WERI-Rb-1 (cell line): ENCODE results near the gene CCT7.

Experiments
- DNase-seq: peaks from one replicate; pipeline ENCODE4 v3.0.0-alpha.2; 2020
- H3K27ac ChIP-seq: fragments of 250-450 bp; sonication (Bioruptor Pico); 2 replicates; pipeline ENCODE4 v1.5.1; 2020; ENCODE audit warnings: mild to moderate bottlenecking, moderate library complexity
- H3K27me3 ChIP-seq: fragments of 250-450 bp; sonication (Bioruptor Pico); 2 replicates; pipeline ENCODE4 v1.5.1; 2021; ENCODE audit warnings: mild to moderate bottlenecking, low read depth, moderate library complexity; ENCODE audit not compliant: insufficient read depth, severe bottlenecking
- H3K36me3 ChIP-seq: fragments of 250-450 bp; sonication (Bioruptor Pico); 2 replicates; pipeline ENCODE4 v1.5.1; 2020; ENCODE audit warnings: mild to moderate bottlenecking, moderate library complexity
- H3K4me3 ChIP-seq: 2 replicates; pipeline ENCODE4 v1.5.1; 2011; ENCODE audit warnings: low read depth, mild to moderate bottlenecking, control low read depth, low read length
- H3K9me3 ChIP-seq: fragments of 250-450 bp; sonication (Bioruptor Pico); 2 replicates; pipeline ENCODE4 v1.5.1; 2021; ENCODE audit warnings: mild to moderate bottlenecking, moderate library complexity; ENCODE audit not compliant: severe bottlenecking
- CTCF ChIP-seq: IDR thresholded peaks from 2 replicates; pipeline ENCODE4 v1.5.1; 2011; ENCODE audit warnings: low read depth, mild to moderate bottlenecking, control low read depth, inconsistent platforms, low read length

The CCT7 gene

GRCh38 chr2:73284296-73285158, 50.4 kb downstream of the CCT7 start, which contains the start of gene FBXO41:
Gene FBXO41, minus strand, starts transcription at chr2:73284478. Its CDS starts 14,848 bp downstream, at chr2:73269630.
- Histone ChIP-seq H3K4me3 (peak within 1 kb of the TSS; percentile 80), H3K9me3 (no peaks in the 10 kb centered on the region), H3K36me3 (peaks cover 10% of the 10 kb centered on the region; the same call in 1 of the 2 replicates), H3K27ac (peak within 1 kb of the TSS; percentile 79), H3K27me3 (no peaks in the 10 kb centered on the region)
- peak; percentile 84 for DNase-seq
- no peak for TF ChIP-seq CTCF

GRCh38 chr2:73285159-73285739, 51.1 kb downstream of the CCT7 start:
- H3K27me3 ChIP-seq: peaks cover under 1% of the 10 kb centered on the region
- no peak for TF ChIP-seq CTCF
- peaks cover 10% of the 10 kb centered on the region; the same call in 1 of the 2 replicates for H3K36me3 ChIP-seq
- no peak overlapping the region for H3K27ac ChIP-seq
- no peaks in the 10 kb centered on the region for H3K9me3 ChIP-seq
- no peak for DNase-seq
- H3K4me3 ChIP-seq: peak overlapping the region; percentile 80; the same call in 1 of the 2 replicates

- TF ChIP-seq CTCF: no peak
- no peak for DNase-seq
- Histone ChIP-seq H3K27me3 (peaks cover 10% of the 10 kb centered on the region), H3K27ac (no peak overlapping the region), H3K36me3 (peaks cover 4% of the 10 kb centered on the region; the same call in 1 of the 2 replicates), H3K9me3 (no peaks in the 10 kb centered on the region), H3K4me3 (no peak overlapping the region)
Observed at GRCh38 chr2:73286134-73286655, 52.1 kb downstream of the CCT7 start.

GRCh38 chr2:73289304-73289703, 55.2 kb downstream of the CCT7 start:
- peaks cover 36% of the 10 kb centered on the region for H3K27me3 ChIP-seq
- 0 out of 2 replicates have a peak, but pooled peaks have one; percentile 17 for TF ChIP-seq CTCF
- peaks cover 1% of the 10 kb centered on the region for H3K9me3 ChIP-seq
- DNase-seq: no peak
- H3K27ac ChIP-seq: no peak overlapping the region
- no peak overlapping the region for H3K4me3 ChIP-seq
- H3K36me3 ChIP-seq: no peaks in the 10 kb centered on the region

GRCh38 chr2:73290049-73290839, 56.1 kb downstream of the CCT7 start:
- Histone ChIP-seq H3K27ac (no peak overlapping the region), H3K36me3 (no peaks in the 10 kb centered on the region), H3K9me3 (peaks cover 3% of the 10 kb centered on the region), H3K4me3 (no peak overlapping the region), H3K27me3 (peaks cover 45% of the 10 kb centered on the region)
- peak; percentile 92 for TF ChIP-seq CTCF
- DNase-seq: peak; percentile 82
